Lung (tissue), 12 donors: ENCODE measurements around the gene RPL26. TPM values are rescaled to one million over a fixed set of nuclear protein-coding genes. Genes with fewer than 3 reads are reported as not detected.

ENCODE experiments used
- ATAC-seq: fragments of 200-7000 bp; cut with Tn5 transposase; one replicate; pipeline ENCODE4 v1.9.1; 2020; ENCODE audit warnings: moderate number of reproducible peaks; ENCODE audit not compliant: insufficient read depth, low FRiP score
- DNase-seq, 3 donors: peaks; one replicate each; pipeline ENCODE4 v3.0.0-alpha.2; 2013 to 2017
- H3K27ac ChIP-seq, 2 donors: one replicate each; pipeline ENCODE4 v1.5.1; 2013; ENCODE audit warnings: mild to moderate bottlenecking in 2 of 2, moderate library complexity in 2 of 2, control low read depth in 1 of 2, inconsistent platforms in 1 of 2, low read depth in 1 of 2, low read length in 1 of 2
- H3K27me3 ChIP-seq, 3 donors: one replicate each; pipeline ENCODE4 v1.5.1; 2013; ENCODE audit warnings: low read length in 2 of 3; ENCODE audit not compliant: control insufficient read depth in 3 of 3, insufficient read depth in 3 of 3
- H3K36me3 ChIP-seq, 4 donors: one replicate each; pipeline ENCODE4 v1.5.1; 2013; ENCODE audit warnings: low read length in 4 of 4, mild to moderate bottlenecking in 1 of 4, moderate library complexity in 1 of 4; ENCODE audit not compliant: control insufficient read depth in 4 of 4, insufficient read depth in 4 of 4
- H3K4me1 ChIP-seq, 5 donors: one replicate each; pipeline ENCODE4 v1.5.1; 2013; ENCODE audit warnings: low read length in 5 of 5, mild to moderate bottlenecking in 2 of 5, moderate library complexity in 1 of 5; ENCODE audit not compliant: control insufficient read depth in 5 of 5, insufficient read depth in 5 of 5
- H3K4me3 ChIP-seq: one replicate; pipeline ENCODE4 v1.5.1; 2013; ENCODE audit warnings: mild to moderate bottlenecking, control low read depth, moderate library complexity
- H3K9ac ChIP-seq, 2 donors: one replicate each; pipeline ENCODE4 v1.5.1; 2013; ENCODE audit warnings: low read length in 2 of 2, control low read depth in 1 of 2; ENCODE audit not compliant: insufficient read depth in 1 of 2
- H3K9me3 ChIP-seq, 4 donors: one replicate each; pipeline ENCODE4 v1.5.1; 2013; ENCODE audit warnings: low read length in 3 of 4, mild to moderate bottlenecking in 1 of 4, moderate library complexity in 1 of 4; ENCODE audit not compliant: control insufficient read depth in 4 of 4, insufficient read depth in 3 of 4
- WGBS, 2 donors: extraction: QIAGEN DNeasy Blood & Tissue Kit; methylation state at CpG; one replicate each; pipeline ENCODE4 v1.1.7; 2013; 5-methylcytosine and 5-hydroxymethylcytosine counted together
- polyA plus RNA-seq, 2 donors: library from polyadenylated mRNA; stranded (reverse); fragments of 200-250 nt; gene quantifications; one replicate each; pipeline ENCODE4 v1.2.1, GENCODE V29; 2013
- total RNA-seq, 2 donors: library from RNA; depleted of rRNA in 1 of 2; stranded (reverse); fragments of >200 nt in 1 of 2; gene quantifications; one replicate each; pipeline ENCODE4 v1.2.1, GENCODE V29; 2014 to 2021
- TF ChIP-seq, protein P1 (sequence below): IDR thresholded peaks from 2 replicates; pipeline ENCODE4 v1.5.1; 2012; ENCODE audit warnings: mild to moderate bottlenecking; ENCODE audit errors: control extremely low read depth, extremely low read depth
- donor health status: control.
- donor health status: control.
- donor health status: Bipolar disorder and iron deficiency.
- donor health status: healthy.
- donor health status: DM: yes; HTN: yes; CAD: no.

RPL26 gene
- total and polyA plus RNA-seq, 4 donors, result 1,016 to 2,820 (median 2,607) TPM

DNA sequence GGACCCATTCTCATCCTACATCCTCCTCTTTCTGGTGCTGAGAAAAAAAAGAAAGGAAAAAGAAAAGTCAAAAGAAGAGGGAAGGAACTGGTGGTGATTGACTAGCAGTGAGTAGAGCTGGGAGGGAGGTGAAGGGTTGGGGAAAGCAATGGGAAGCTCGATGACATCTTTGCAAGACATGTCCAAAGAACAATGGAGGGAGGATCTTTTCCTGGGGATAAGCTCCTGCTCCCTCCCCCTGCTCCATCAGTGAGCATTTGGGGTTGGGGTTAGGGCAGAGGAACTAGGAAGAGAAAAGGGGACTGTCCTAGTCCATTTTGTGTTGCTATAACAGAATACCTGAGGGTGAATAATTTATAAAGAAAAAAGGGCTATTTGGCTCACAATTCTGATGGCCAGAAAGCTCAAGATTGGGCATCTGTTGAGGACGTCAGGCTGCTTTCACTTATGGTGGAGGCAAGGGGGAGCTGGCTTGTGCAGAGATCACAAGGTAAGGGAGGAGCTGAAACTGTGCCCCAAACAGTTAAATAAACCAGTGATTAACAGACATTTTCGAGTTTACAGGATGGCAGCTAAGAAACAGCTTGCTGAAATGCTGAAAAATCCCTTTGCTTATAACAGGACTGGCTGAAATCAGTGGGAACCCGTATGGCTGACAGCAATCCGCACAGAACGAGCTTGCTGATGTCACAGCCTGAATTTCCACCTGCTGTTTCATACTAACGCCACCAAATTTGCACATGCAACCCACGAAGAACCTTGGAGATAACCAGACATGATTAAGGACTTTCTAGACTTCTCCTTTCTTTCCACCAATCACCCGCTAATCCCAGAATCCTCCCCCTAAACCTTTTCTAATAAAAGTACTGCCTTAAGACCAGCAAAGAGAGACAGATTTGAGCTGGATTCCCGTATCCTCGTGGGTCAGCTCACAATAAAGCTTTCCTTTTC lies 44.9 kb downstream of the RPL26 start:
- WGBS, 2 donors, result 20 to 33% methylated on average over 11 of the region's 11 CpGs
- DNase-seq (no peak), ATAC-seq (no peak)
- Histone ChIP-seq H3K4me3 (no peak overlapping the region), H3K4me1 (no peaks in the 10 kb centered on the region), H3K9ac (no peak overlapping the region), H3K36me3 (no peaks in the 10 kb centered on the region), H3K27me3 (no peaks in the 10 kb centered on the region), H3K27ac (no peak overlapping the region), H3K9me3 (no peaks in the 10 kb centered on the region)
- TF ChIP-seq, protein P1, sequence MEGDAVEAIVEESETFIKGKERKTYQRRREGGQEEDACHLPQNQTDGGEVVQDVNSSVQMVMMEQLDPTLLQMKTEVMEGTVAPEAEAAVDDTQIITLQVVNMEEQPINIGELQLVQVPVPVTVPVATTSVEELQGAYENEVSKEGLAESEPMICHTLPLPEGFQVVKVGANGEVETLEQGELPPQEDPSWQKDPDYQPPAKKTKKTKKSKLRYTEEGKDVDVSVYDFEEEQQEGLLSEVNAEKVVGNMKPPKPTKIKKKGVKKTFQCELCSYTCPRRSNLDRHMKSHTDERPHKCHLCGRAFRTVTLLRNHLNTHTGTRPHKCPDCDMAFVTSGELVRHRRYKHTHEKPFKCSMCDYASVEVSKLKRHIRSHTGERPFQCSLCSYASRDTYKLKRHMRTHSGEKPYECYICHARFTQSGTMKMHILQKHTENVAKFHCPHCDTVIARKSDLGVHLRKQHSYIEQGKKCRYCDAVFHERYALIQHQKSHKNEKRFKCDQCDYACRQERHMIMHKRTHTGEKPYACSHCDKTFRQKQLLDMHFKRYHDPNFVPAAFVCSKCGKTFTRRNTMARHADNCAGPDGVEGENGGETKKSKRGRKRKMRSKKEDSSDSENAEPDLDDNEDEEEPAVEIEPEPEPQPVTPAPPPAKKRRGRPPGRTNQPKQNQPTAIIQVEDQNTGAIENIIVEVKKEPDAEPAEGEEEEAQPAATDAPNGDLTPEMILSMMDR, result no peak

DNA sequence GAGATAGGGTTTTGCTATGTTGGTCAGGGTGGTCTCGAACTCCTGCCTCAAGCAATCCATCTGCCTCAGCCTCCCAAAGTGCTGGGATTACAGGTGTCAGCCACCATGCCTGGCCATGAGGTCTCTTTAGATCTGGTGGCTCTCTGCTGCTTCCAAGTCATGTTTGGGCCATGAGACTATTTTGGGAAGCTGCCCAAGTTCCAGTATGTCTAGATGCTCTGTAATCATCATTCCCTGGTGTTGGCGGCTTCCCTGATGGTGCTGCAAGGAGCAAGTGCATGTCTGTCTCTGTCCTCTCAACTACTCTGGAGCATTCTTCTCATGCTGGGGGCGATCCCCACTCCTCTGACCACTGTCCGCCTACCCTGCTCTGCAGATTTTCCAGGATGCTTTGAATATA lies 49.7 kb downstream of the RPL26 start:
- no peak for ATAC-seq
- TF ChIP-seq, protein P1, result no peak
- no peak for DNase-seq
- Histone ChIP-seq H3K9ac (no peak overlapping the region), H3K27ac (no peak overlapping the region), H3K36me3 (no peaks in the 10 kb centered on the region), H3K9me3 (peaks cover 0 to 3% (median 0%) of the 10 kb centered on the region in 4 donors), H3K4me3 (no peak overlapping the region), H3K4me1 (peaks cover 0 to 4% (median 0%) of the 10 kb centered on the region in 5 donors), H3K27me3 (no peaks in the 10 kb centered on the region)
- 95 to 96% methylated on average over 4 of the region's 4 CpGs for WGBS, 2 donors

DNA sequence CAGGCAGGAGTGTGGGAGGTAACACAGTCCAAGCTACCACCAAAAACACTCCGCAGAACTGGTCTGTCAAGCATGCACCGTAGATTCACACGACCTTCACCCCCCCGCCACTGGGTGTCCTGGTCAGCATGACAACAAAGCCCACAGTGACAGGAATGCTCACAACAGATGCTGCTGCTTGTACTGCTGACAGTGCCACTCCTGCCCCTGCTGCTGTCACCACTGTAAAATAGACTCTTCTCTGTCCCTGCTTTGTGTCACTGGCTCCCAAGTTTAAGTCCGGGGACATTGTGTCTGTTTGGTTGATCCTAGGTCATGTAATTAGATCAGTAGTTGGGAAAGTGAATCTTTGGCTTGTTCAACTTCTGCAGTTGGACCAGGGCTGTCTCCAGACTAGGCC lies 50.3 kb downstream of the RPL26 start:
- no peak for ATAC-seq
- DNase-seq, result no peak
- no peak overlapping the region for H3K27ac ChIP-seq
- no peak overlapping the region for H3K9ac ChIP-seq
- TF ChIP-seq, protein P1, result no peak
- H3K4me1 ChIP-seq, result peaks cover 0 to 4% (median 0%) of the 10 kb centered on the region in 5 donors
- no peak overlapping the region for H3K4me3 ChIP-seq
- peaks cover 0 to 3% (median 0%) of the 10 kb centered on the region in 4 donors for H3K9me3 ChIP-seq
- H3K27me3 ChIP-seq, result no peaks in the 10 kb centered on the region
- H3K36me3 ChIP-seq, result no peaks in the 10 kb centered on the region
- WGBS, 2 donors, result 52 to 76% methylated on average over 5 of the region's 5 CpGs
